Astrocyte (in vitro differentiated cells and primary cell): ENCODE data around the gene PPTC7. TPM values are rescaled to one million over a fixed set of nuclear protein-coding genes. Genes with fewer than 3 reads are reported as not detected.
A peak's percentile ranks its signal among the peaks of the same experiment; 100 is the strongest.

Experiments
- DNase-seq: peaks from one replicate; pipeline ENCODE4 v3.0.0-alpha.2; 2010; ENCODE audit warnings: low read depth
- FAIRE-seq: peaks from 2 replicates; lab custom pipeline; 2011; peaks lifted over from hg19 to GRCh38; lab: Jason Lieb, UNC
- H2AFZ ChIP-seq: 2 replicates; pipeline ENCODE4 v1.6.0; 2012; ENCODE audit warnings: low read depth, low read length, inconsistent platforms
- H3K27ac ChIP-seq: 2 replicates; pipeline ENCODE4 v1.5.1; 2011; ENCODE audit warnings: low read depth, low read length, inconsistent platforms
- H3K27me3 ChIP-seq: 2 replicates; pipeline ENCODE4 v1.6.0; 2011; ENCODE audit warnings: low read length, inconsistent platforms; ENCODE audit not compliant: insufficient read depth
- H3K36me3 ChIP-seq: 2 replicates; pipeline ENCODE4 v1.5.1; 2011; ENCODE audit warnings: low read length, inconsistent platforms; ENCODE audit not compliant: insufficient read depth
- H3K4me1 ChIP-seq: 2 replicates; pipeline ENCODE4 v1.5.1; 2011; ENCODE audit warnings: low read length, inconsistent platforms; ENCODE audit not compliant: insufficient read depth
- H3K4me2 ChIP-seq: 2 replicates; pipeline ENCODE4 v1.6.0; 2012; ENCODE audit warnings: low read length, inconsistent platforms
- H3K4me3 ChIP-seq: 2 replicates; pipeline ENCODE4 v1.5.1; 2011; ENCODE audit warnings: low read depth, mild to moderate bottlenecking, low read length, inconsistent platforms; ENCODE audit not compliant: insufficient read depth
- H3K79me2 ChIP-seq: 2 replicates; pipeline ENCODE4 v1.6.0; 2012; ENCODE audit warnings: mild to moderate bottlenecking, low read length, inconsistent platforms; ENCODE audit not compliant: insufficient read depth
- H3K9ac ChIP-seq: 2 replicates; pipeline ENCODE4 v1.6.0; 2012; ENCODE audit warnings: mild to moderate bottlenecking, low read length, inconsistent platforms
- H3K9me3 ChIP-seq: 2 replicates; pipeline ENCODE4 v1.5.1; 2012; ENCODE audit warnings: low read depth, mild to moderate bottlenecking, low read length, inconsistent platforms; ENCODE audit not compliant: insufficient read depth
- H4K20me1 ChIP-seq: 2 replicates; pipeline ENCODE4 v1.6.0; 2012; ENCODE audit warnings: low read length, inconsistent platforms; ENCODE audit not compliant: insufficient read depth
- H3K27ac Mint-ChIP-seq: one replicate; pipeline ENCODE4 v1.8.0; 2021; ENCODE audit warnings: mild to moderate bottlenecking, mixed read lengths; ENCODE audit not compliant: unreplicated experiment
- H3K27me3 Mint-ChIP-seq: one replicate; pipeline ENCODE4 v1.8.0; 2021; ENCODE audit warnings: low read depth, mixed read lengths; ENCODE audit not compliant: unreplicated experiment
- H3K36me3 Mint-ChIP-seq: one replicate; pipeline ENCODE4 v1.8.0; 2021; ENCODE audit warnings: low read depth, mixed read lengths; ENCODE audit not compliant: unreplicated experiment
- H3K4me1 Mint-ChIP-seq: one replicate; pipeline ENCODE4 v1.8.0; 2021; ENCODE audit warnings: low read depth, mixed read lengths; ENCODE audit not compliant: unreplicated experiment
- H3K4me3 Mint-ChIP-seq: one replicate; pipeline ENCODE4 v1.8.0; 2021; ENCODE audit warnings: mild to moderate bottlenecking, moderate library complexity, mixed read lengths; ENCODE audit not compliant: unreplicated experiment
- H3K9me3 Mint-ChIP-seq: one replicate; pipeline ENCODE4 v1.8.0; 2021; ENCODE audit warnings: mild to moderate bottlenecking, mixed read lengths; ENCODE audit not compliant: unreplicated experiment
- EZH2 ChIP-seq: IDR thresholded peaks from 2 replicates; pipeline ENCODE4 v1.6.1; 2012; ENCODE audit warnings: mild to moderate bottlenecking, low read length, inconsistent platforms; ENCODE audit not compliant: insufficient read depth
- total RNA-seq: library from RNA; stranded (reverse); gene quantifications from 2 replicates; pipeline ENCODE4 v1.2.1, GENCODE V29; 2021
- TF ChIP-seq, protein P1 (sequence below): IDR thresholded peaks from 2 replicates; pipeline ENCODE4 v1.5.1; 2011; ENCODE audit warnings: low read depth, mild to moderate bottlenecking, inconsistent platforms, low read length, moderate library complexity; ENCODE audit not compliant: insufficient read depth

PPTC7 gene
- total RNA-seq, 1 donor from 2014 or later = 16.6 TPM

DNA sequence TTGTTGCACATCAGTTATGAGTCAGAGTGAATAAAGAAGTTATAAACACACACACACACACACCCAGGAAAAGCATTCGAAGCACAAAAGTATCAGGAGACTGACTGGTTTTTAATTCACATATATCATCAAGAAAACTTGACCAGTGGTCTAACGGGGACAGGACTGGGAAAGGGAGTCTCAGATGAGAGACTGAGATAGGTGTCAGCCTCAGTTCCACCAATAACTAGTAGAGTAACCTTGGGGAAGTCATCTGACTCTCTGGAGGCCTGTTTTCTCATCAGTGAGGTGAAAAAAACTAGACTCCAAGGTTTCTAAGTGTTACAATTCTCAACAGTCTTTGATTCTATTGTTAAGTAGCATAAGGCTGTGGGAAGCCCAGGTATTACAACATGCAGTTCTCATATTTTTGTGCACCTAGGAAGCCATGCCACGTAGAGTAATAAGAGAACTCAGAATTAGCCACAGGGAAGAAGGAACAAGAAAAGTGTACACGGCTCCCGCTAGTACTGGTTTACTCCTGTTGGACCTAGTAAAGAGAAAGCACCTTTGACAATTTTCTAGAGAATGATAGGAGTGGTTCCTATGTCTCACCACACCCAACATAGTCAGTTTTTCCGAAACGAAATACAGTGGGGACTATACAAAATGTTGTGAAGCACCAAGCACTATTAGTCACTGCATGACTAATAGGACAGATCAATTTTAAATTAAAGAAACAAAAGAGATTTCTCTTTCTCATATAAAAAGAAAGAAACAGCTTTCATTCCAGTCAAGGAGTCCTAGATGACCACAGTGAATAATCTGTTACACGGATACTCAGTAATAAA is 5.0 kb downstream of the PPTC7 start:
- peaks cover 23% of the 10 kb centered on the region for H3K4me1 ChIP-seq
- FAIRE-seq (no peak), DNase-seq (peak; percentile 92)
- Mint-ChIP-seq H3K27ac (peak overlapping the region; percentile 78), H3K4me1 (peaks cover 17% of the 10 kb centered on the region), H3K4me3 (peak overlapping the region; percentile 54), H3K27me3 (no peaks in the 10 kb centered on the region), H3K9me3 (no peaks in the 10 kb centered on the region), H3K36me3 (no peaks in the 10 kb centered on the region)
- H3K27ac ChIP-seq = peak overlapping the region; percentile 97
- no peaks in the 10 kb centered on the region for H3K27me3 ChIP-seq
- no peaks in the 10 kb centered on the region for H3K9me3 ChIP-seq
- peaks cover 49% of the 10 kb centered on the region for H4K20me1 ChIP-seq
- H3K36me3 ChIP-seq = no peaks in the 10 kb centered on the region
- H2AFZ ChIP-seq = no peak overlapping the region
- TF ChIP-seq, protein P1, sequence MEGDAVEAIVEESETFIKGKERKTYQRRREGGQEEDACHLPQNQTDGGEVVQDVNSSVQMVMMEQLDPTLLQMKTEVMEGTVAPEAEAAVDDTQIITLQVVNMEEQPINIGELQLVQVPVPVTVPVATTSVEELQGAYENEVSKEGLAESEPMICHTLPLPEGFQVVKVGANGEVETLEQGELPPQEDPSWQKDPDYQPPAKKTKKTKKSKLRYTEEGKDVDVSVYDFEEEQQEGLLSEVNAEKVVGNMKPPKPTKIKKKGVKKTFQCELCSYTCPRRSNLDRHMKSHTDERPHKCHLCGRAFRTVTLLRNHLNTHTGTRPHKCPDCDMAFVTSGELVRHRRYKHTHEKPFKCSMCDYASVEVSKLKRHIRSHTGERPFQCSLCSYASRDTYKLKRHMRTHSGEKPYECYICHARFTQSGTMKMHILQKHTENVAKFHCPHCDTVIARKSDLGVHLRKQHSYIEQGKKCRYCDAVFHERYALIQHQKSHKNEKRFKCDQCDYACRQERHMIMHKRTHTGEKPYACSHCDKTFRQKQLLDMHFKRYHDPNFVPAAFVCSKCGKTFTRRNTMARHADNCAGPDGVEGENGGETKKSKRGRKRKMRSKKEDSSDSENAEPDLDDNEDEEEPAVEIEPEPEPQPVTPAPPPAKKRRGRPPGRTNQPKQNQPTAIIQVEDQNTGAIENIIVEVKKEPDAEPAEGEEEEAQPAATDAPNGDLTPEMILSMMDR = no peak
- no peak for TF ChIP-seq EZH2
- peak overlapping the region; percentile 81 for H3K9ac ChIP-seq
- H3K79me2 ChIP-seq = peaks cover 87% of the 10 kb centered on the region
- peak overlapping the region; percentile 84 for H3K4me2 ChIP-seq
- peak overlapping the region; percentile 49 for H3K4me3 ChIP-seq

DNA sequence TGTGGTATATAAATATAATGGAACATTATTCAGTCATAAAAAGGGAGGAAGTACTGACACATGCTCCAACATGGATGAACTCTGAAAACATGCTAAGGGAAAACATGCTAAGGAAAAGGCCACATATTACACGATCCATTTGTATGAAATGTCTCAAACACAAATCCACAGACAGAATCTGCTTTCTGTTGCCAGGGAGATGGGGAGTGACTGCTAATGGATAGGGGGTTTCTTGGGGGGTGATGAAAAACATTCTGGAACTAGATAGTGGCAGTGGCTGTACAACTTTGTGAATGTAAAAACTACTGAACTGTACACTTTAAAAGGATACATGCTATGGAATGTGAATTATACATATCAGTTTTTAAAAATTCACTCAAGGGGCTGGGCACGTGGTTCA is 6.6 kb downstream of the PPTC7 start:
- H4K20me1 ChIP-seq = peaks cover 46% of the 10 kb centered on the region
- peaks cover under 1% of the 10 kb centered on the region for H3K9me3 ChIP-seq
- H3K36me3 ChIP-seq = no peaks in the 10 kb centered on the region
- peaks cover 15% of the 10 kb centered on the region for H3K4me1 Mint-ChIP-seq
- no peak for FAIRE-seq
- no peak overlapping the region for H3K27ac Mint-ChIP-seq
- no peak overlapping the region for H2AFZ ChIP-seq
- peaks cover 3% of the 10 kb centered on the region for H3K9me3 Mint-ChIP-seq
- H3K9ac ChIP-seq = no peak overlapping the region
- no peak for DNase-seq
- H3K4me3 Mint-ChIP-seq = no peak overlapping the region
- H3K79me2 ChIP-seq = peaks cover 87% of the 10 kb centered on the region
- H3K4me1 ChIP-seq = peaks cover 19% of the 10 kb centered on the region
- no peak overlapping the region for H3K27ac ChIP-seq
- TF ChIP-seq, protein P1 = no peak
- TF ChIP-seq EZH2 = no peak
- no peaks in the 10 kb centered on the region for H3K27me3 Mint-ChIP-seq
- no peaks in the 10 kb centered on the region for H3K36me3 Mint-ChIP-seq
- no peak overlapping the region for H3K4me2 ChIP-seq
- no peaks in the 10 kb centered on the region for H3K27me3 ChIP-seq
- no peak overlapping the region for H3K4me3 ChIP-seq

DNA sequence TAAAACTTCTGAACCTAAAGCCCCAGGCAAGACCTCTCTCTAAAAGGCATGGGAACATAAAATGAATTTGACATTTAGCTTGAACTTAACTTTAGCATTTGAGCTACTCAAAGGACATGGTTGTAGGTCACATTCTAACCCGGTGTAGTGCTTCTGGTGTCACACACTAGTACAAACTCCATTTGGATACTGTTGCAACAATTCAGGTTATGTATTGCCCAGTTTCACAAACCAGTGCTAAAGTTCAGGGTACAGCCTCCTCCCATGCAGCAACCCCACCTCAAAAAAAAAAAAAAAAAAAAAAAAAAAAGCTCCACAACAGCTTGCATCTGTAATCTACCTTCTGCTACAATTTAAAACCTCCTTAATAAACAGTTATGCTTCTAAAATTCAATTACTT is 7.8 kb downstream of the PPTC7 start:
- H3K27ac Mint-ChIP-seq = no peak overlapping the region
- peaks cover 78% of the 10 kb centered on the region for H3K79me2 ChIP-seq

More for the DNA sequence above, 7.8 kb downstream of the PPTC7 start:
- no peak for TF ChIP-seq EZH2
- TF ChIP-seq, protein P1 = no peak
- Histone ChIP-seq H3K36me3 (no peaks in the 10 kb centered on the region), H3K27me3 (no peaks in the 10 kb centered on the region), H3K4me1 (peaks cover 16% of the 10 kb centered on the region), H3K4me2 (no peak overlapping the region), H3K4me3 (no peak overlapping the region), H3K27ac (no peak overlapping the region), H3K9ac (no peak overlapping the region), H4K20me1 (peaks cover 40% of the 10 kb centered on the region), H3K9me3 (peaks cover 3% of the 10 kb centered on the region), H2AFZ (no peak overlapping the region)
- Mint-ChIP-seq H3K36me3 (no peaks in the 10 kb centered on the region), H3K4me1 (peaks cover 12% of the 10 kb centered on the region), H3K4me3 (no peak overlapping the region), H3K9me3 (peaks cover 8% of the 10 kb centered on the region), H3K27me3 (no peaks in the 10 kb centered on the region)
- FAIRE-seq (no peak), DNase-seq (no peak)
